HL-60 (cell line): Measurements from ENCODE around the gene GAS2L2.

Source experiments
- POLR2AphosphoS5 ChIP-seq: IDR thresholded peaks from 2 replicates; pipeline ENCODE4 v1.6.1; 2012; ENCODE audit warnings: low read depth
- TF ChIP-seq, protein P1 (sequence below): IDR thresholded peaks from one replicate; pipeline ENCODE4 v1.5.1; 2011; ENCODE audit warnings: low read length, control low read depth, inconsistent platforms; ENCODE audit not compliant: insufficient read depth
- TF ChIP-seq, protein P2 (sequence below): IDR thresholded peaks from 2 replicates; pipeline ENCODE4 v1.6.1; 2012; ENCODE audit warnings: low read depth; ENCODE audit not compliant: insufficient replicate concordance

DNA sequence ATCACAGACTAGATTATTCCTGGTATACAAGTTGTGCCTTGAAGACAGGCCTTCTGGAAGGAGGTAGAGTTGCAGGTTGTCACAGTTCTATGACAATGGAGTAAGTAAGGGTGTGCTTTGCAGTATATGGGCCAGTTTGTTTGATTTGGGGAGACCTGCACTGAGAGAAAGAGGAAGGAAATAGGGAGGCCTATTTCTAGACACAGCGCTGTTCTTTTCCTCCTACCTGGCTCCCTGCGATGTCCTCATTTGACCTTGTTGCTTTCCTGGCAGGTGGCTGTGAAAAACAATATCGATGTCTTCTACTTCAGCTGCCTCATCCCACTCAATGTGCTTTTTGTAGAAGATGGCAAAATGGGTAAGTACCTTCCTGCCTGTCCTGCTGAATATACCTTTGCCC is 44.1 kb downstream of the GAS2L2 start:
- no peak for TF ChIP-seq POLR2AphosphoS5
- TF ChIP-seq, protein P1, sequence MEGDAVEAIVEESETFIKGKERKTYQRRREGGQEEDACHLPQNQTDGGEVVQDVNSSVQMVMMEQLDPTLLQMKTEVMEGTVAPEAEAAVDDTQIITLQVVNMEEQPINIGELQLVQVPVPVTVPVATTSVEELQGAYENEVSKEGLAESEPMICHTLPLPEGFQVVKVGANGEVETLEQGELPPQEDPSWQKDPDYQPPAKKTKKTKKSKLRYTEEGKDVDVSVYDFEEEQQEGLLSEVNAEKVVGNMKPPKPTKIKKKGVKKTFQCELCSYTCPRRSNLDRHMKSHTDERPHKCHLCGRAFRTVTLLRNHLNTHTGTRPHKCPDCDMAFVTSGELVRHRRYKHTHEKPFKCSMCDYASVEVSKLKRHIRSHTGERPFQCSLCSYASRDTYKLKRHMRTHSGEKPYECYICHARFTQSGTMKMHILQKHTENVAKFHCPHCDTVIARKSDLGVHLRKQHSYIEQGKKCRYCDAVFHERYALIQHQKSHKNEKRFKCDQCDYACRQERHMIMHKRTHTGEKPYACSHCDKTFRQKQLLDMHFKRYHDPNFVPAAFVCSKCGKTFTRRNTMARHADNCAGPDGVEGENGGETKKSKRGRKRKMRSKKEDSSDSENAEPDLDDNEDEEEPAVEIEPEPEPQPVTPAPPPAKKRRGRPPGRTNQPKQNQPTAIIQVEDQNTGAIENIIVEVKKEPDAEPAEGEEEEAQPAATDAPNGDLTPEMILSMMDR = no peak
- TF ChIP-seq, protein P2, sequence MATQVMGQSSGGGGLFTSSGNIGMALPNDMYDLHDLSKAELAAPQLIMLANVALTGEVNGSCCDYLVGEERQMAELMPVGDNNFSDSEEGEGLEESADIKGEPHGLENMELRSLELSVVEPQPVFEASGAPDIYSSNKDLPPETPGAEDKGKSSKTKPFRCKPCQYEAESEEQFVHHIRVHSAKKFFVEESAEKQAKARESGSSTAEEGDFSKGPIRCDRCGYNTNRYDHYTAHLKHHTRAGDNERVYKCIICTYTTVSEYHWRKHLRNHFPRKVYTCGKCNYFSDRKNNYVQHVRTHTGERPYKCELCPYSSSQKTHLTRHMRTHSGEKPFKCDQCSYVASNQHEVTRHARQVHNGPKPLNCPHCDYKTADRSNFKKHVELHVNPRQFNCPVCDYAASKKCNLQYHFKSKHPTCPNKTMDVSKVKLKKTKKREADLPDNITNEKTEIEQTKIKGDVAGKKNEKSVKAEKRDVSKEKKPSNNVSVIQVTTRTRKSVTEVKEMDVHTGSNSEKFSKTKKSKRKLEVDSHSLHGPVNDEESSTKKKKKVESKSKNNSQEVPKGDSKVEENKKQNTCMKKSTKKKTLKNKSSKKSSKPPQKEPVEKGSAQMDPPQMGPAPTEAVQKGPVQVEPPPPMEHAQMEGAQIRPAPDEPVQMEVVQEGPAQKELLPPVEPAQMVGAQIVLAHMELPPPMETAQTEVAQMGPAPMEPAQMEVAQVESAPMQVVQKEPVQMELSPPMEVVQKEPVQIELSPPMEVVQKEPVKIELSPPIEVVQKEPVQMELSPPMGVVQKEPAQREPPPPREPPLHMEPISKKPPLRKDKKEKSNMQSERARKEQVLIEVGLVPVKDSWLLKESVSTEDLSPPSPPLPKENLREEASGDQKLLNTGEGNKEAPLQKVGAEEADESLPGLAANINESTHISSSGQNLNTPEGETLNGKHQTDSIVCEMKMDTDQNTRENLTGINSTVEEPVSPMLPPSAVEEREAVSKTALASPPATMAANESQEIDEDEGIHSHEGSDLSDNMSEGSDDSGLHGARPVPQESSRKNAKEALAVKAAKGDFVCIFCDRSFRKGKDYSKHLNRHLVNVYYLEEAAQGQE = no peak
